WTC11 (cell line): ENCODE results near the gene VN1R2.

Experiments
- ZNF219 ChIP-seq: sonication (generic); formaldehyde crosslinking; IDR thresholded peaks from 2 replicates; pipeline ENCODE4 v1.8.0; 2023; ENCODE audit warnings: missing genetic modification reagents, mild to moderate bottlenecking, borderline replicate concordance
- TF ChIP-seq, protein P1 (sequence below): fragments of 200-600 bp; IDR thresholded peaks from 2 replicates; pipeline ENCODE4 v1.8.0; 2022; ENCODE audit warnings: antibody characterized with exemption
- TF ChIP-seq, protein P2 (sequence below): sonication (generic); formaldehyde crosslinking; IDR thresholded peaks from 2 replicates; pipeline ENCODE4 v1.8.0; 2022; ENCODE audit warnings: mild to moderate bottlenecking, missing genetic modification reagents
- TF ChIP-seq, protein P3 (sequence below): sonication (generic); formaldehyde crosslinking; IDR thresholded peaks from 2 replicates; pipeline ENCODE4 v1.8.1; 2022; ENCODE audit warnings: mild to moderate bottlenecking, missing genetic modification reagents, moderate library complexity, borderline replicate concordance

DNA sequence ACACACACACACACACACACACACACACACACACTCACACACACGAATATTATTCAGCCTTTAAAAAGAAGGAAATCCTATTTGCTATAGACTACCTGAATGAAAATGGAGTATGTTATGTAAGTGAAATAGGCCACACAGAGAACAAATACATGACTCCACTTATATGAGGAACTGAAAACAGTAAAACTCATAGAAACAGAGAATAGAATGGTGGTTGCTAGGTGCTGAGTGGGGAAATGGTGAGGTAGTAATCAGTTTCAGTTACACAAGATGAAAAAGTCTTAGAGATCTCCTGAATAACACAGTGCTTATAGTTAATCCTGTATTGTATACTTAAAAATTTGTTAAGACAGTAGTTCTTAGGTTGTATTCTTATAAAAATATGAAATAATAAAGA is 11.6 kb upstream of the VN1R2 start:
- TF ChIP-seq, protein P1, sequence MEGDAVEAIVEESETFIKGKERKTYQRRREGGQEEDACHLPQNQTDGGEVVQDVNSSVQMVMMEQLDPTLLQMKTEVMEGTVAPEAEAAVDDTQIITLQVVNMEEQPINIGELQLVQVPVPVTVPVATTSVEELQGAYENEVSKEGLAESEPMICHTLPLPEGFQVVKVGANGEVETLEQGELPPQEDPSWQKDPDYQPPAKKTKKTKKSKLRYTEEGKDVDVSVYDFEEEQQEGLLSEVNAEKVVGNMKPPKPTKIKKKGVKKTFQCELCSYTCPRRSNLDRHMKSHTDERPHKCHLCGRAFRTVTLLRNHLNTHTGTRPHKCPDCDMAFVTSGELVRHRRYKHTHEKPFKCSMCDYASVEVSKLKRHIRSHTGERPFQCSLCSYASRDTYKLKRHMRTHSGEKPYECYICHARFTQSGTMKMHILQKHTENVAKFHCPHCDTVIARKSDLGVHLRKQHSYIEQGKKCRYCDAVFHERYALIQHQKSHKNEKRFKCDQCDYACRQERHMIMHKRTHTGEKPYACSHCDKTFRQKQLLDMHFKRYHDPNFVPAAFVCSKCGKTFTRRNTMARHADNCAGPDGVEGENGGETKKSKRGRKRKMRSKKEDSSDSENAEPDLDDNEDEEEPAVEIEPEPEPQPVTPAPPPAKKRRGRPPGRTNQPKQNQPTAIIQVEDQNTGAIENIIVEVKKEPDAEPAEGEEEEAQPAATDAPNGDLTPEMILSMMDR = no peak
- TF ChIP-seq, protein P2, sequence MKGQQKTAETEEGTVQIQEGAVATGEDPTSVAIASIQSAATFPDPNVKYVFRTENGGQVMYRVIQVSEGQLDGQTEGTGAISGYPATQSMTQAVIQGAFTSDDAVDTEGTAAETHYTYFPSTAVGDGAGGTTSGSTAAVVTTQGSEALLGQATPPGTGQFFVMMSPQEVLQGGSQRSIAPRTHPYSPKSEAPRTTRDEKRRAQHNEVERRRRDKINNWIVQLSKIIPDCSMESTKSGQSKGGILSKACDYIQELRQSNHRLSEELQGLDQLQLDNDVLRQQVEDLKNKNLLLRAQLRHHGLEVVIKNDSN (CRISPR knock-in tag) = no peak
- no peak for TF ChIP-seq ZNF219 (CRISPR knock-in tag)
- TF ChIP-seq, protein P3, sequence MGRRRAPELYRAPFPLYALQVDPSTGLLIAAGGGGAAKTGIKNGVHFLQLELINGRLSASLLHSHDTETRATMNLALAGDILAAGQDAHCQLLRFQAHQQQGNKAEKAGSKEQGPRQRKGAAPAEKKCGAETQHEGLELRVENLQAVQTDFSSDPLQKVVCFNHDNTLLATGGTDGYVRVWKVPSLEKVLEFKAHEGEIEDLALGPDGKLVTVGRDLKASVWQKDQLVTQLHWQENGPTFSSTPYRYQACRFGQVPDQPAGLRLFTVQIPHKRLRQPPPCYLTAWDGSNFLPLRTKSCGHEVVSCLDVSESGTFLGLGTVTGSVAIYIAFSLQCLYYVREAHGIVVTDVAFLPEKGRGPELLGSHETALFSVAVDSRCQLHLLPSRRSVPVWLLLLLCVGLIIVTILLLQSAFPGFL = no peak
